Bronchial epithelial cell (primary cell): ENCODE data around the gene SURF6. TPM values are rescaled to one million over a fixed set of nuclear protein-coding genes. Genes with fewer than 3 reads are reported as not detected.
"Not testable (repeated sequence)": the region's sequence is repeated elsewhere in the genome, so short reads cannot be mapped to it uniquely, and the experiment has no call there.

Experiments used
- DNase-seq: peaks from one replicate; pipeline ENCODE4 v3.0.0-alpha.2; 2010; ENCODE audit warnings: low read depth
- FAIRE-seq: peaks from 2 replicates; lab custom pipeline; 2011; peaks lifted over from hg19 to GRCh38; lab: Jason Lieb, UNC
- H3K27me3 ChIP-seq: 2 replicates; pipeline ENCODE4 v1.5.1; 2011; ENCODE audit warnings: low read length; ENCODE audit not compliant: control insufficient read depth, insufficient read depth
- H3K36me3 ChIP-seq: 2 replicates; pipeline ENCODE4 v1.5.1; 2011; ENCODE audit warnings: low read length; ENCODE audit not compliant: control insufficient read depth, insufficient read depth
- H3K4me3 ChIP-seq: 2 replicates; pipeline ENCODE4 v1.5.1; 2011; ENCODE audit warnings: mild to moderate bottlenecking, low read depth, low read length, control low read depth
- total RNA-seq: library from RNA; depleted of rRNA; stranded (reverse); fragments of >200 nt; gene quantifications from 2 replicates; pipeline ENCODE4 v1.2.1, GENCODE V29; 2014
- TF ChIP-seq, protein P1 (sequence below): IDR thresholded peaks from 2 replicates; pipeline ENCODE4 v1.5.1; 2011; ENCODE audit warnings: mild to moderate bottlenecking, moderate library complexity, low read length, control low read depth, inconsistent platforms; ENCODE audit not compliant: insufficient read depth, severe bottlenecking

Gene SURF6
- total RNA-seq, 1 donor from 2014 or later = 9.0 TPM

DNA sequence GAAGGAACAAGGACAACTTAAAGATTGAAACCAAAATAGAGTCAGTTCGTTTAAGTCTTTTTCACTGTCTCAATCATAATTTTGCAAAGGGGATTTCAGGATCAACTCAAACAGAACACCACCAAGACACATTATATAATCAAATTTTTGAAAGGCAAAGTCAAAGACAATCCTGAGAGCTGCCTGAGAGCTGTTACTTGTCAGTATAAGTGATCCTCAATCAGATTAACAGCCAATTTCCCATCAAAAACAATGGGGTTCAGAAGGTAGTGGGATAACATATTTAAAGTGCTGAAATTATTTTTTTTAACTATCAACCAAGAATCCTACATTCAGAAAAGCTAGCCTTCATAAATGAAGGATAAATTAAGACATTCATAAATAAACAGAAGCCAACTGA lies 41.7 kb downstream of the SURF6 start:
- Histone ChIP-seq H3K27me3 (no peaks in the 10 kb centered on the region), H3K4me3 (no peak overlapping the region), H3K36me3 (no peaks in the 10 kb centered on the region)
- FAIRE-seq (no peak), DNase-seq (no peak)
- TF ChIP-seq, protein P1, sequence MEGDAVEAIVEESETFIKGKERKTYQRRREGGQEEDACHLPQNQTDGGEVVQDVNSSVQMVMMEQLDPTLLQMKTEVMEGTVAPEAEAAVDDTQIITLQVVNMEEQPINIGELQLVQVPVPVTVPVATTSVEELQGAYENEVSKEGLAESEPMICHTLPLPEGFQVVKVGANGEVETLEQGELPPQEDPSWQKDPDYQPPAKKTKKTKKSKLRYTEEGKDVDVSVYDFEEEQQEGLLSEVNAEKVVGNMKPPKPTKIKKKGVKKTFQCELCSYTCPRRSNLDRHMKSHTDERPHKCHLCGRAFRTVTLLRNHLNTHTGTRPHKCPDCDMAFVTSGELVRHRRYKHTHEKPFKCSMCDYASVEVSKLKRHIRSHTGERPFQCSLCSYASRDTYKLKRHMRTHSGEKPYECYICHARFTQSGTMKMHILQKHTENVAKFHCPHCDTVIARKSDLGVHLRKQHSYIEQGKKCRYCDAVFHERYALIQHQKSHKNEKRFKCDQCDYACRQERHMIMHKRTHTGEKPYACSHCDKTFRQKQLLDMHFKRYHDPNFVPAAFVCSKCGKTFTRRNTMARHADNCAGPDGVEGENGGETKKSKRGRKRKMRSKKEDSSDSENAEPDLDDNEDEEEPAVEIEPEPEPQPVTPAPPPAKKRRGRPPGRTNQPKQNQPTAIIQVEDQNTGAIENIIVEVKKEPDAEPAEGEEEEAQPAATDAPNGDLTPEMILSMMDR = no peak

DNA sequence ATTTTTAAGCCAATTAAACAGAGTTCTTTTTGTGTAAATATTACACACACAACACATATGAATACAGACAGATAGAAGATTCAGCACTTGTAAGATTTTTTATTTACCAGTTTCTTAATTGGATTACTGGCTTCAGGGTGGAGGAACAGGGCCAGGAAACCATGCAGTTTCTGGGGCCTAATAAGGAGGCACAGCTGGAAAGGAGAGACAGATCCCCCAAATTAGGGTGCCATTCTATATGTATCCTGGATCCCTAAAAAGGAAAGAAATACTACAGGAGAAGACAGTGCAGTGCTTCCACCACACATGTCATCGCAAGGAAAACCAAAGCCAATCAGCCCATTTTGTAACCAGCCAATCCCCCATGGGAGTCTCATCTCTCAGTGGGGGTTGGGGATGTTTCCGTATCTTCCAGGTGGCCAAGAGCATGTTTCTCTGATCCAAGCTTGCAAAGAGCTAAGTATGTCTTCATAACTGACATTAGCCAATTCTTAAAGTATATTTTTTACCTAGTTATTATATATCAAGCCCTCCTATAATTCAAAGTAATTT lies 45.2 kb downstream of the SURF6 start:
- H3K27me3 ChIP-seq = no peaks in the 10 kb centered on the region
- FAIRE-seq = no peak
- TF ChIP-seq, protein P1 = no peak
- no peak overlapping the region for H3K4me3 ChIP-seq
- no peaks in the 10 kb centered on the region for H3K36me3 ChIP-seq
- DNase-seq = no peak

DNA sequence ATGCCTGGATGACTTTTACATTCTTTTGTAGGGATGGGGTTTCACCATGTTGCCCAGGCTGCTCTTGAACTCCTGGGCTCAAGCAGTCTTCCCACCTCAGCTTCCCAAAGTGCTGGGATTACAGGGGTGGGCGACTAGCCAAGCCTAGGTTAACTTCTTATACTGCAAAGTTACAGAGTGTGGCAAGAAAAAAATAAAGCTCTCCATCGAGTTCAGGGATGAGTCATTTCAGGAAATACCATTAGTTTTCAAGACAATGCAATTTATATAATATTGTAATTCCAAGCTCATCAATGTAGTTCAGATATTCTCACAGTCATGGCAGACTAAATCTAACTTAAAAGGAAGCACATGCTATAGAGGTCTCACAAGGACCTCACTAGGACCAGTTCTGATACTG lies 49.5 kb downstream of the SURF6 start:
- Histone ChIP-seq H3K36me3 (no peaks in the 10 kb centered on the region), H3K4me3 (no peak overlapping the region), H3K27me3 (peaks cover 5% of the 10 kb centered on the region)
- TF ChIP-seq, protein P1 = no peak
- DNase-seq (peak; percentile 55), FAIRE-seq (no peak)

DNA sequence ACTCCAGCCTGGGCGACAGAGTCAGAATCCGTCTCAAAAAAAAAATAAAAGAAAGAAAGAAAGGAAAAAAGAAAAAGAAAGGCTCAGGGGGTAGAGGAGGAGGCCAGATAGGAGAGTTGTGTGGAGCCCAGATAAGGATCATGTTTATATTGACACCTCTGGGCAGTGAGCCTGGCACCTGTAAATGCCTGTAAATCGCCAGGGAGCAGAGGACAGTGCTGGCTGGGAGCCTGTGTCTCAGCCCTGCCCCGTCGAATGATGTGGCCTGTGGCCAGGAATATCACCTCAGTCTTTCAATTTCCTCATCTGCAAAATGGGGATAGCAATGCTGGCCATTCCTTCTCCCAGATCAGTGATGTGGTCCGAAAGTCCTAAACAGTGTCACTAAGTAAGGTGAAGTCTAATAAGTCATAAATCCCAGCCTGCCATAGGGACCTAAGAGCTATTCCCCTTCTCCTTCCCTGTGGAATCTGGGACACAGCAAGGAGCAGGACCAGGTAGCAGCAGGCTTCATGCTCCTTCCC lies 50.7 kb downstream of the SURF6 start:
- FAIRE-seq = no peak
- Histone ChIP-seq H3K36me3 (no peaks in the 10 kb centered on the region), H3K27me3 (peaks cover 10% of the 10 kb centered on the region), H3K4me3 (no peak overlapping the region)
- TF ChIP-seq, protein P1 = no peak
- DNase-seq = no peak

DNA sequence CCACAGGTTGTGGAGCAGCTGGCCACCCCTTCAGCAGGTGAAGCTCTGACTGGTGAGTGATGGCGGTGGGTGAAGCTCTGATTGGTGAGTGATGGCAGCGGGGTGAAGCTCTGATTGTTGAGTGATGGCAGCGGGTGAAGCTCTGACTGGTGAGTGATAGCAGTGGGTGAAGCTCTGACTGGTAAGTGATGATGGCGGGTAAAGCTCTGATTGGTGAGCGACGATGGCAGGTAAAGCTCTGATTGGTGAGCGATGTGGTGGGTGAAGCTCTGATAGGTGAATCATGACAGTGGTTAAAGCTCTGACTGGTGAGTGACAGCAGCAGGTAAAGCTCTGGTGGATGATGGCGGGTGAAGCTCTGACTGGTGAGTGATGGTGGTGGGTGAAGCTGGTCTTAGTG lies 51.6 kb downstream of the SURF6 start:
- Histone ChIP-seq H3K36me3 (no peaks in the 10 kb centered on the region), H3K4me3 (no peak overlapping the region), H3K27me3 (peaks cover 10% of the 10 kb centered on the region)
- FAIRE-seq (no peak), DNase-seq (no peak)
- TF ChIP-seq, protein P1 = no peak

DNA sequence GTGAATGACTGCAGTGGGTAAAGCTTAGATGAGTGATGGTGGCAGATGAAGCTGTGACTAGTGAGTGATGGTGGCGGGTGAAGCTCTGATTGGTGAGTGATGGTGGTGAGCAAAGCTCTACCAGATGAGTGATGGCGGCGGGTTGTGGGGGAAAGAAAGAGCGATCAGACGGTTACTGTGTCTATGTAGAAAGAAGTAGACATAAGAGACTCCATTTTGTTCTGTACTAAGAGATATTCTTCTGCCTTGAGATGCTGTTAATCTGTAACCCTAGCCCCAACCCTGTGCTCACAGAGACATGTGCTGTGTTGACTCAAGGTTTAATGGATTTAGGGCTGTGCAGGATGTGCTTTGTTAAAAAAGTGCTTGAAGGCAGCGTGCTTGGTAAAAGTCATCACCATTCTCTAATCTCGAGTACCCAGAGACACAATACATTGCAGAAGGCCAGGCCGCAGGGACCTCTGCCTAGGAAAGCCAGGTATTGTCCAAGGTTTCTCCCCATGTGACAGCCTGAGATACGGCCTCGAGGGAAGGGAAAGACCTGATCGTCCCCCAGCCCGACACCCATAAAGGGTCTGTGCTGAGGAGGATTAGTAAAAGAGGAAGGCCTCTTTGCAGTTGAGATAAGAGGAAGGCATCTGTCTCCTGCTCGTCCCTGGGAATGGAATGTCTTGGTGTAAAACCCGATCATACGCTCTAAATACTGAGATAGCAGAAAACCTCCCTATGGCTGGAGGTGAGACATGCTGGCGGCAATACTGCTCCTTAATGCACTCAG lies 52.5 kb downstream of the SURF6 start:
- not testable (repeated sequence) for DNase-seq, H3K36me3 ChIP-seq, H3K4me3 ChIP-seq, FAIRE-seq
- H3K27me3 ChIP-seq = peaks cover 10% of the 10 kb centered on the region
